PC-9 (cell line): Measurements from ENCODE around the gene AUH. TPM values are rescaled to one million over a fixed set of nuclear protein-coding genes. Genes with fewer than 3 reads are reported as not detected.
"Not testable (repeated sequence)": the region's sequence is repeated elsewhere in the genome, so short reads cannot be mapped to it uniquely, and the experiment has no call there.

Experiments
- BruUV-seq: library from RNA; stranded (reverse); fragments of 400-500 nt; replicated peaks from 2 replicates; lab custom pipeline; 2021; lab: Mats Ljungman, UMichigan
- CTCF ChIA-PET: fragments of 300-600 bp; sonication (Branson Sonifier 250); formaldehyde crosslinking; loops from one replicate; lab custom pipeline; 2022; ENCODE audit warnings: antibody characterized with exemption; lab: Charles Lee
- POLR2A ChIA-PET: fragments of 300-600 bp; sonication (Branson Sonifier 250); formaldehyde crosslinking; loops from one replicate; lab custom pipeline; 2022; ENCODE audit warnings: antibody characterized with exemption; ENCODE audit not compliant: unreplicated experiment; lab: Charles Lee
- DNase-seq, 2 experiments: peaks; one replicate each; pipeline versions ENCODE4 v3.0.0 to v3.0.0-alpha.2; 2015 to 2022; ENCODE audit warnings: mixed read lengths in 1 of 2
- H2AFZ ChIP-seq: fragments of 200-600 bp; sonication (generic); 2 replicates; pipeline ENCODE4 v1.8.1; 2017; ENCODE audit warnings: antibody characterized with exemption
- H3F3A ChIP-seq: fragments of 200-600 bp; sonication (generic); 2 replicates; pipeline ENCODE4 v1.8.1; 2017; ENCODE audit warnings: antibody characterized with exemption, mild to moderate bottlenecking, low read depth; ENCODE audit not compliant: insufficient read depth
- H3K27ac ChIP-seq: fragments of 200-600 bp; sonication (generic); 2 replicates; pipeline ENCODE4 v1.6.1; 2016; ENCODE audit warnings: mixed run types
- H3K27me3 ChIP-seq: fragments of 200-600 bp; sonication (generic); 2 replicates; pipeline ENCODE4 v1.6.1; 2016; ENCODE audit warnings: low read depth, mixed run types; ENCODE audit not compliant: insufficient read depth
- H3K36me3 ChIP-seq: fragments of 200-600 bp; sonication (generic); 2 replicates; pipeline ENCODE4 v1.6.1; 2016; ENCODE audit warnings: low read depth, mixed run types
- H3K4me1 ChIP-seq: fragments of 200-600 bp; sonication (generic); replicated peaks from 2 replicates; pipeline ENCODE4 v1.6.1; 2016; ENCODE audit warnings: mixed run types; ENCODE audit not compliant: insufficient read depth
- H3K4me2 ChIP-seq: fragments of 200-600 bp; sonication (generic); 2 replicates; pipeline ENCODE4 v1.6.1; 2017; ENCODE audit warnings: mixed run types
- H3K4me3 ChIP-seq: fragments of 200-600 bp; sonication (generic); 2 replicates; pipeline ENCODE4 v1.6.1; 2016; ENCODE audit warnings: mixed run types
- H3K79me2 ChIP-seq: fragments of 200-600 bp; sonication (generic); 2 replicates; pipeline ENCODE4 v1.6.1; 2017; ENCODE audit warnings: low read depth, mixed run types
- H3K9me2 ChIP-seq: fragments of 200-600 bp; sonication (generic); 2 replicates; pipeline ENCODE4 v1.8.1; 2017; ENCODE audit warnings: mild to moderate bottlenecking; ENCODE audit not compliant: insufficient read depth
- H3K9me3 ChIP-seq: fragments of 200-600 bp; sonication (generic); 2 replicates; pipeline ENCODE4 v1.8.1; 2016; ENCODE audit warnings: low read depth; ENCODE audit not compliant: insufficient read depth
- H4K20me1 ChIP-seq: fragments of 200-600 bp; sonication (generic); 2 replicates; pipeline ENCODE4 v1.8.1; 2017; ENCODE audit not compliant: insufficient read depth
- EZH2 ChIP-seq: fragments of 200-600 bp; sonication (generic); IDR thresholded peaks from 2 replicates; pipeline ENCODE4 v1.8.0; 2017; ENCODE audit warnings: antibody characterized with exemption, low read depth
- intact Hi-C: fragments of 100-400 bp; cut with micrococcal nuclease; formaldehyde crosslinking; loops from one replicate; pipeline ENCODE4 v1.10.0; 2022; ENCODE audit not compliant: unreplicated experiment
- total RNA-seq: library from RNA; stranded (reverse); gene quantifications from 2 replicates; pipeline ENCODE4 v1.2.3, GENCODE V29; 2021
- TF ChIP-seq, protein P1 (sequence below): fragments of 200-600 bp; sonication (generic); conservative IDR thresholded peaks from 2 replicates; pipeline ENCODE4 v1.6.1; 2017; ENCODE audit warnings: mixed run types, antibody characterized with exemption, mild to moderate bottlenecking, moderate library complexity

Gene AUH
- total RNA-seq, 1 experiment from 2014 or later: 24.9 TPM

DNA sequence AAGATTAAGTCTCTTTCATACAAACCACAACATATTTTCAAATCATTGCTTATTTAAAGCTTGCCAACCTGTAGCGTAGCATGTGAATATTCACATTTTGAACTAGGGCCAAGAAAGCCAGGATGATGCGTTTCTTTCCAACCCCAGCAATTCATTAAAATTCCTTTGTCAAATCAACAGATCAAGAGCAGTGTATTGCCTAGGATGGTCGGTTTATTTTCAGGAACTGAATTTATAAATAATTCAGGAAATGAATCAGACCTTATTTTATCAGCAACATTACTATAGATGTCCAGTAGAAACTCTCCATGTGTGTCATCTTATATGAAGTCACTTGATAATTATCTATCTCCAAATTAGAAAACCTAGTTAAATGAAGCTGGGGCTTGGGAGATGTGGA lies 13.2 kb upstream of the AUH start:
- intact Hi-C loops: no loop called here
- no peak for DNase-seq

DNA sequence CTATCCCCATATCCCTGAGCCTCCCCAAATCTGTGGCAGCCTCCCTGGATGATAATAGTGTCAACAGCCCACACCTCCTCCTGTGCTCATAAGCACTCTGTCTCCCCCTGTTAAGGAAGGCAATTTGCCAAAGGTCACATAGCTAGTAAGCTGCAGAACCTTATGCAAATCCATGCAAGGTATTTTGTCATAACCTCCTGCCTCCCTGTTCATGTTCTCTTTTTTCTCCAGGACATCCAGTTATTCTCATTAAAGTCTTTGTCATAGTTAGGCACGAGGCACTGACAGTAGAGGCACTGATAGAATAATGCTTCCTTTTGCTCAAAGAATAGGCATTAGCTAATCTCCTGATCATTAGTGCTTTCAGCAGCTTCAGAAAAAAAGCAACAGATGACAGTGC lies 10.2 kb upstream of the AUH start:
- Histone ChIP-seq H3F3A (no peaks in the 10 kb centered on the region), H4K20me1 (no peaks in the 10 kb centered on the region), H3K79me2 (no peaks in the 10 kb centered on the region), H3K4me3 (no peak overlapping the region), H3K9me2 (no peaks in the 10 kb centered on the region), H3K4me2 (no peak overlapping the region), H3K36me3 (no peaks in the 10 kb centered on the region), H3K27ac (no peak overlapping the region), H3K9me3 (no peaks in the 10 kb centered on the region), H3K27me3 (no peaks in the 10 kb centered on the region), H2AFZ (no peak overlapping the region), H3K4me1 (no peaks in the 10 kb centered on the region)
- BruUV-seq: no TSS peak
- intact Hi-C loops: no loop called here
- TF ChIP-seq EZH2: no peak
- TF ChIP-seq, protein P1, sequence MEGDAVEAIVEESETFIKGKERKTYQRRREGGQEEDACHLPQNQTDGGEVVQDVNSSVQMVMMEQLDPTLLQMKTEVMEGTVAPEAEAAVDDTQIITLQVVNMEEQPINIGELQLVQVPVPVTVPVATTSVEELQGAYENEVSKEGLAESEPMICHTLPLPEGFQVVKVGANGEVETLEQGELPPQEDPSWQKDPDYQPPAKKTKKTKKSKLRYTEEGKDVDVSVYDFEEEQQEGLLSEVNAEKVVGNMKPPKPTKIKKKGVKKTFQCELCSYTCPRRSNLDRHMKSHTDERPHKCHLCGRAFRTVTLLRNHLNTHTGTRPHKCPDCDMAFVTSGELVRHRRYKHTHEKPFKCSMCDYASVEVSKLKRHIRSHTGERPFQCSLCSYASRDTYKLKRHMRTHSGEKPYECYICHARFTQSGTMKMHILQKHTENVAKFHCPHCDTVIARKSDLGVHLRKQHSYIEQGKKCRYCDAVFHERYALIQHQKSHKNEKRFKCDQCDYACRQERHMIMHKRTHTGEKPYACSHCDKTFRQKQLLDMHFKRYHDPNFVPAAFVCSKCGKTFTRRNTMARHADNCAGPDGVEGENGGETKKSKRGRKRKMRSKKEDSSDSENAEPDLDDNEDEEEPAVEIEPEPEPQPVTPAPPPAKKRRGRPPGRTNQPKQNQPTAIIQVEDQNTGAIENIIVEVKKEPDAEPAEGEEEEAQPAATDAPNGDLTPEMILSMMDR: no peak
- ChIA-PET POLR2A (no interaction called here), CTCF (interaction anchor here (0.6 kb wide), 1 partner anchor 201 kb away, joined by 12 read pairs; no protein-coding TSS in a partner anchor)
- no peak for DNase-seq

More for the DNA sequence above, 13.2 kb upstream of the AUH start:
- Histone ChIP-seq H3K27ac (no peak overlapping the region), H3K27me3 (no peaks in the 10 kb centered on the region), H3K9me3 (no peaks in the 10 kb centered on the region), H3K79me2 (no peaks in the 10 kb centered on the region), H2AFZ (no peak overlapping the region), H4K20me1 (no peaks in the 10 kb centered on the region), H3K9me2 (no peaks in the 10 kb centered on the region), H3K4me2 (no peak overlapping the region), H3F3A (no peaks in the 10 kb centered on the region), H3K36me3 (no peaks in the 10 kb centered on the region), H3K4me3 (no peak overlapping the region), H3K4me1 (no peaks in the 10 kb centered on the region)
- CTCF ChIA-PET: no interaction called here
- no TSS peak for BruUV-seq
- POLR2A ChIA-PET: no interaction called here
- TF ChIP-seq, protein P1: no peak

DNA sequence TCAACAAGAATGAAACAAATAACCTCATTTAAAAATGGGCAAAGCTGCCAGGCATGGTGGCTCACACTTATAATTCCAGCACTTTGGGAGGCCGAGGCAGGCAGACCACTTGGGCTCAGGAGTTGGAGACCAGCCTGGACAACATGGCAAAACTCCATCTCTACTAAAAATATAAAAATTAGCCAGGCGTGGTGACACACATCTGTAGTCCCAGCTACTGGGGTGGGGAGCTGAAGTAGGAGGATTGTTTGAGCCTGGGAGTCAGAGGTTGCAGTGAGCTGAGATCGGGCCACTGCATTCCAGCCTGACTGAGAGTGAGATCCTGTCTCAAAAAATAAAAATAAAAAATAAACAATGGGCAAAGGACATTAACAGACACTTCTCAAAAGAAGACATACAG lies 8.3 kb upstream of the AUH start:
- H3K27me3 ChIP-seq, H3K79me2 ChIP-seq, H4K20me1 ChIP-seq, CTCF ChIA-PET, DNase-seq, H3K27ac ChIP-seq, H3K36me3 ChIP-seq, H2AFZ ChIP-seq, H3K4me1 ChIP-seq, BruUV-seq, POLR2A ChIA-PET, H3K4me3 ChIP-seq, H3K9me2 ChIP-seq, H3K4me2 ChIP-seq, intact Hi-C loops, H3K9me3 ChIP-seq, H3F3A ChIP-seq: not testable (repeated sequence)

DNA sequence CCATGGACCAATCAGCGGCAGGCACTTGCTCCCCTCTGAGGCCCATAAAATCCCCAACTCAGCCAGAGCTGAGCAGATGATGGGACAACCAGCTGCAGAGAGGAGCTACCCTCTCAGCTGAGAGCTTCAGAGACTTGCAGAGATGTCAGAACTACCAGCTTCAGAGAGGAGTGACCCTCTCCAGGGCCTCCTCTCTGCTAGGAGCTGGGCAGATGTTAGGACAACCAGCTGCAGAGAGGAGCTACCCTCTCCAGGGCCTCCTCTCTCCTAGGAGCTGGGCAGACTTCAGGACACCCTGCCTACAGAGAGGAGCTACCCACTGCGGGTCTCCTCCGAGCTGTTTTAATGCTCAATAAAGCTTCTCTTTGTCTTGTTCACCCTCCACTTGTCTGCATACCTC lies 3.0 kb upstream of the AUH start:
- Histone ChIP-seq H3K27ac (no peak overlapping the region), H2AFZ (no peak overlapping the region), H3K9me3 (no peaks in the 10 kb centered on the region; the same call in 1 of the 2 replicates), H3K4me2 (no peak overlapping the region), H3F3A (peaks cover 4% of the 10 kb centered on the region; the same call in 1 of the 2 replicates), H4K20me1 (0 out of 2 replicates have a peak, but pooled peaks cover 6% of the 10 kb centered on the region), H3K79me2 (peaks cover 19% of the 10 kb centered on the region), H3K36me3 (no peaks in the 10 kb centered on the region), H3K9me2 (no peaks in the 10 kb centered on the region), H3K4me3 (no peak overlapping the region), H3K4me1 (peaks cover 19% of the 10 kb centered on the region), H3K27me3 (no peaks in the 10 kb centered on the region)
- POLR2A ChIA-PET: interaction anchor here (0.6 kb wide), 2 partner anchors 49 to 131 kb away, joined by 4 to 5 read pairs; no protein-coding TSS in a partner anchor
- DNase-seq: no peak
- CTCF ChIA-PET: no interaction called here
- intact Hi-C loops: no loop called here
- BruUV-seq: no TSS peak
- TF ChIP-seq, protein P1: no peak
- no peak for TF ChIP-seq EZH2
